ENCODE data around the gene CDKN1C. TPM values are rescaled to one million over a fixed set of nuclear protein-coding genes. Genes with fewer than 3 reads are reported as not detected.

CDKN1C gene
- total and polyA plus RNA-seq, 2 of the 8 experiments (the other 6 are each of a cell fraction or from before 2014, with no cell fraction given) = 12.8 to 14.1 TPM

DNA sequence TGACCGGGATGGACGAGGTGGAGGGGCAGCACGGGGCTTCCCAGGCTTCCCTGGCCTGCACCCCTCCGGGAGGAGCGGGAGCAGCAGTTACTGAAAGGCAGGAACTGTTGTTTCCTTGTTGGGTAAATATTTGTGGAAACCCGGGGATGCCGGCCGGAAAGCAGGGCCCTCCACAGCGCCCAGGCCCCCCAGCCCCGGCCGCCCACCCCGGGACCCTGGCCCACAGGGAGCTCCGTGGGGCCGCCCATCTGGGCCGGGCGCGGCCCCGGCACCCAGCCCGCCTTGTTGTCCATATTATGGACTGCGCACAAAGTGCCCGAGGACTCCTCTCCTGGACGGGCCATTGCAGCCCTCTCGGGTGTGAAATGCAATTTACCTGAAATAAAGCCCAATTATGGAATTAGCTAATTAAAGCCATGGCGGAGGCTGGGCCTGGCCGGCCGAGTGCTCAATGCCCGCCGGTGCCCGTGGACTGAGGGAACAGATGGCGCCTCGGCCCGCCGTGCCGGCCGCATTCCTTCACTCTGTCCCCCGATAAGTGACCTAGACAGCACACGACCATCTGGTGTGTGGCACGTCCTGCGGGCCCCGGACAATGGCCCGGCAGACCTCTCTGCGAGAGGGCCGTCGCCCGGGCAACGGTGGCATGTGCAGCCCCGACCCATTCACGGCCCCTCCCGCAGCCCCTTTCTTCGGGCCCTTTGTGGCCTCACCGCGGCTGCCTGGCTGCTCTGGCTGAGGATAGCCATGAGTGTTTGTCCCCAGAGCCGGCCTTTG is 35.4 kb downstream of the CDKN1C start (continued):
- TF ChIP-seq, protein P1, sequence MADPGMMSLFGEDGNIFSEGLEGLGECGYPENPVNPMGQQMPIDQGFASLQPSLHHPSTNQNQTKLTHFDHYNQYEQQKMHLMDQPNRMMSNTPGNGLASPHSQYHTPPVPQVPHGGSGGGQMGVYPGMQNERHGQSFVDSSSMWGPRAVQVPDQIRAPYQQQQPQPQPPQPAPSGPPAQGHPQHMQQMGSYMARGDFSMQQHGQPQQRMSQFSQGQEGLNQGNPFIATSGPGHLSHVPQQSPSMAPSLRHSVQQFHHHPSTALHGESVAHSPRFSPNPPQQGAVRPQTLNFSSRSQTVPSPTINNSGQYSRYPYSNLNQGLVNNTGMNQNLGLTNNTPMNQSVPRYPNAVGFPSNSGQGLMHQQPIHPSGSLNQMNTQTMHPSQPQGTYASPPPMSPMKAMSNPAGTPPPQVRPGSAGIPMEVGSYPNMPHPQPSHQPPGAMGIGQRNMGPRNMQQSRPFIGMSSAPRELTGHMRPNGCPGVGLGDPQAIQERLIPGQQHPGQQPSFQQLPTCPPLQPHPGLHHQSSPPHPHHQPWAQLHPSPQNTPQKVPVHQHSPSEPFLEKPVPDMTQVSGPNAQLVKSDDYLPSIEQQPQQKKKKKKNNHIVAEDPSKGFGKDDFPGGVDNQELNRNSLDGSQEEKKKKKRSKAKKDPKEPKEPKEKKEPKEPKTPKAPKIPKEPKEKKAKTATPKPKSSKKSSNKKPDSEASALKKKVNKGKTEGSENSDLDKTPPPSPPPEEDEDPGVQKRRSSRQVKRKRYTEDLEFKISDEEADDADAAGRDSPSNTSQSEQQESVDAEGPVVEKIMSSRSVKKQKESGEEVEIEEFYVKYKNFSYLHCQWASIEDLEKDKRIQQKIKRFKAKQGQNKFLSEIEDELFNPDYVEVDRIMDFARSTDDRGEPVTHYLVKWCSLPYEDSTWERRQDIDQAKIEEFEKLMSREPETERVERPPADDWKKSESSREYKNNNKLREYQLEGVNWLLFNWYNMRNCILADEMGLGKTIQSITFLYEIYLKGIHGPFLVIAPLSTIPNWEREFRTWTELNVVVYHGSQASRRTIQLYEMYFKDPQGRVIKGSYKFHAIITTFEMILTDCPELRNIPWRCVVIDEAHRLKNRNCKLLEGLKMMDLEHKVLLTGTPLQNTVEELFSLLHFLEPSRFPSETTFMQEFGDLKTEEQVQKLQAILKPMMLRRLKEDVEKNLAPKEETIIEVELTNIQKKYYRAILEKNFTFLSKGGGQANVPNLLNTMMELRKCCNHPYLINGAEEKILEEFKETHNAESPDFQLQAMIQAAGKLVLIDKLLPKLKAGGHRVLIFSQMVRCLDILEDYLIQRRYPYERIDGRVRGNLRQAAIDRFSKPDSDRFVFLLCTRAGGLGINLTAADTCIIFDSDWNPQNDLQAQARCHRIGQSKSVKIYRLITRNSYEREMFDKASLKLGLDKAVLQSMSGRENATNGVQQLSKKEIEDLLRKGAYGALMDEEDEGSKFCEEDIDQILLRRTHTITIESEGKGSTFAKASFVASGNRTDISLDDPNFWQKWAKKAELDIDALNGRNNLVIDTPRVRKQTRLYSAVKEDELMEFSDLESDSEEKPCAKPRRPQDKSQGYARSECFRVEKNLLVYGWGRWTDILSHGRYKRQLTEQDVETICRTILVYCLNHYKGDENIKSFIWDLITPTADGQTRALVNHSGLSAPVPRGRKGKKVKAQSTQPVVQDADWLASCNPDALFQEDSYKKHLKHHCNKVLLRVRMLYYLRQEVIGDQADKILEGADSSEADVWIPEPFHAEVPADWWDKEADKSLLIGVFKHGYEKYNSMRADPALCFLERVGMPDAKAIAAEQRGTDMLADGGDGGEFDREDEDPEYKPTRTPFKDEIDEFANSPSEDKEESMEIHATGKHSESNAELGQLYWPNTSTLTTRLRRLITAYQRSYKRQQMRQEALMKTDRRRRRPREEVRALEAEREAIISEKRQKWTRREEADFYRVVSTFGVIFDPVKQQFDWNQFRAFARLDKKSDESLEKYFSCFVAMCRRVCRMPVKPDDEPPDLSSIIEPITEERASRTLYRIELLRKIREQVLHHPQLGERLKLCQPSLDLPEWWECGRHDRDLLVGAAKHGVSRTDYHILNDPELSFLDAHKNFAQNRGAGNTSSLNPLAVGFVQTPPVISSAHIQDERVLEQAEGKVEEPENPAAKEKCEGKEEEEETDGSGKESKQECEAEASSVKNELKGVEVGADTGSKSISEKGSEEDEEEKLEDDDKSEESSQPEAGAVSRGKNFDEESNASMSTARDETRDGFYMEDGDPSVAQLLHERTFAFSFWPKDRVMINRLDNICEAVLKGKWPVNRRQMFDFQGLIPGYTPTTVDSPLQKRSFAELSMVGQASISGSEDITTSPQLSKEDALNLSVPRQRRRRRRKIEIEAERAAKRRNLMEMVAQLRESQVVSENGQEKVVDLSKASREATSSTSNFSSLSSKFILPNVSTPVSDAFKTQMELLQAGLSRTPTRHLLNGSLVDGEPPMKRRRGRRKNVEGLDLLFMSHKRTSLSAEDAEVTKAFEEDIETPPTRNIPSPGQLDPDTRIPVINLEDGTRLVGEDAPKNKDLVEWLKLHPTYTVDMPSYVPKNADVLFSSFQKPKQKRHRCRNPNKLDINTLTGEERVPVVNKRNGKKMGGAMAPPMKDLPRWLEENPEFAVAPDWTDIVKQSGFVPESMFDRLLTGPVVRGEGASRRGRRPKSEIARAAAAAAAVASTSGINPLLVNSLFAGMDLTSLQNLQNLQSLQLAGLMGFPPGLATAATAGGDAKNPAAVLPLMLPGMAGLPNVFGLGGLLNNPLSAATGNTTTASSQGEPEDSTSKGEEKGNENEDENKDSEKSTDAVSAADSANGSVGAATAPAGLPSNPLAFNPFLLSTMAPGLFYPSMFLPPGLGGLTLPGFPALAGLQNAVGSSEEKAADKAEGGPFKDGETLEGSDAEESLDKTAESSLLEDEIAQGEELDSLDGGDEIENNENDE (IDR thresholded peaks at IDR 0.05; ENCODE audit: insufficient replicate concordance, low read length) = no peak
- TF ChIP-seq FOSL1 (IDR thresholded peaks at IDR 0.05; ENCODE audit: insufficient read depth, low read depth, low read length) (no peak), SIN3A (conservative IDR thresholded peaks at IDR 0.05 in 1 of 2, IDR thresholded peaks at IDR 0.05 in 1 of 2; ENCODE audit: low read depth in 1 of 2, low read length in 2 of 2) (no peak), EGR1 (IDR thresholded peaks at IDR 0.05; ENCODE audit: borderline replicate concordance, low read depth, low read length) (no peak), POLR2AphosphoS5 (IDR thresholded peaks at IDR 0.05; ENCODE audit: low read depth, low read length) (no peak), CBX5 (IDR thresholded peaks at IDR 0.05; ENCODE audit: low read depth, low read length) (no peak)

Measured in H1 (cell line).